GM21825 (cell line): ENCODE results near the gene NID2.

Experiments used
- ATAC-seq: cut with Tn5 transposase; IDR thresholded peaks from one replicate; pipeline ENCODE4 v1.9.1; 2021; ENCODE audit warnings: mild to moderate bottlenecking, moderate library complexity; ENCODE audit not compliant: unreplicated experiment

NID2 gene

GRCh38 chr14:52005625-52006024 lies 63.2 kb downstream of the NID2 start:
- ATAC-seq: no peak

- ATAC-seq: no peak
Observed at GRCh38 chr14:52003324-52003723, 65.5 kb downstream of the NID2 start.

GRCh38 chr14:52002542-52002941 lies 66.3 kb downstream of the NID2 start:
- no peak for ATAC-seq

- ATAC-seq: no peak
Observed at GRCh38 chr14:52000696-52001095, 68.2 kb downstream of the NID2 start.

GRCh38 chr14:52000019-52000582 lies 68.8 kb downstream of the NID2 start:
- ATAC-seq: no peak

- no peak for ATAC-seq
Observed at GRCh38 chr14:51999084-51999483, 69.8 kb downstream of the NID2 start.

GRCh38 chr14:51998348-51998747 lies 70.5 kb downstream of the NID2 start:
- ATAC-seq: no peak

- ATAC-seq: no peak
Observed at GRCh38 chr14:51996148-51996746, 72.6 kb downstream of the NID2 start.

GRCh38 chr14:51993285-51993920 lies 75.5 kb downstream of the NID2 start:
- ATAC-seq: no peak

- ATAC-seq: no peak
Observed at GRCh38 chr14:51990488-51990887, 78.4 kb downstream of the NID2 start.

GRCh38 chr14:51989293-51990234 lies 79.3 kb downstream of the NID2 start, which contains the start of gene RTRAF:
Gene RTRAF, plus strand, starts transcription at chr14:51989546. Its CDS starts 94 bp downstream, at chr14:51989640.
- ATAC-seq: peak; percentile 90

GRCh38 chr14:51988221-51988620 lies 80.6 kb downstream of the NID2 start:
- no peak for ATAC-seq

- ATAC-seq: no peak
Observed at GRCh38 chr14:51981218-51981854, 87.5 kb downstream of the NID2 start.

GRCh38 chr14:51979088-51979709 lies 89.7 kb downstream of the NID2 start:
- no peak for ATAC-seq

GRCh38 chr14:51978681-51979085 lies 90.2 kb downstream of the NID2 start:
- ATAC-seq: no peak

GRCh38 chr14:51977075-51977474 lies 91.8 kb downstream of the NID2 start:
- no peak for ATAC-seq

- ATAC-seq: no peak
Observed at GRCh38 chr14:51972566-51972965, 96.3 kb downstream of the NID2 start.

- no peak for ATAC-seq
Observed at GRCh38 chr14:51969852-51970540, 98.9 kb downstream of the NID2 start.

GRCh38 chr14:51967521-51967920 lies 101.3 kb downstream of the NID2 start:
- ATAC-seq: no peak

GRCh38 chr14:51963286-51963685 lies 105.6 kb downstream of the NID2 start:
- no peak for ATAC-seq
